Lung (tissue), 12 donors: Measurements from ENCODE around the gene GMPS. TPM values are rescaled to one million over a fixed set of nuclear protein-coding genes. Genes with fewer than 3 reads are reported as not detected.

Experiments used
- ATAC-seq: fragments of 200-7000 bp; cut with Tn5 transposase; one replicate; pipeline ENCODE4 v1.9.1; 2020; ENCODE audit warnings: moderate number of reproducible peaks; ENCODE audit not compliant: insufficient read depth, low FRiP score
- DNase-seq, 3 donors: peaks; one replicate each; pipeline ENCODE4 v3.0.0-alpha.2; 2013 to 2017
- H3K27ac ChIP-seq, 2 donors: one replicate each; pipeline ENCODE4 v1.5.1; 2013; ENCODE audit warnings: mild to moderate bottlenecking in 2 of 2, moderate library complexity in 2 of 2, control low read depth in 1 of 2, inconsistent platforms in 1 of 2, low read depth in 1 of 2, low read length in 1 of 2
- H3K27me3 ChIP-seq, 3 donors: one replicate each; pipeline ENCODE4 v1.5.1; 2013; ENCODE audit warnings: low read length in 2 of 3; ENCODE audit not compliant: control insufficient read depth in 3 of 3, insufficient read depth in 3 of 3
- H3K36me3 ChIP-seq, 4 donors: one replicate each; pipeline ENCODE4 v1.5.1; 2013; ENCODE audit warnings: low read length in 4 of 4, mild to moderate bottlenecking in 1 of 4, moderate library complexity in 1 of 4; ENCODE audit not compliant: control insufficient read depth in 4 of 4, insufficient read depth in 4 of 4
- H3K4me1 ChIP-seq, 5 donors: one replicate each; pipeline ENCODE4 v1.5.1; 2013; ENCODE audit warnings: low read length in 5 of 5, mild to moderate bottlenecking in 2 of 5, moderate library complexity in 1 of 5; ENCODE audit not compliant: control insufficient read depth in 5 of 5, insufficient read depth in 5 of 5
- H3K4me3 ChIP-seq: one replicate; pipeline ENCODE4 v1.5.1; 2013; ENCODE audit warnings: mild to moderate bottlenecking, control low read depth, moderate library complexity
- H3K9ac ChIP-seq, 2 donors: one replicate each; pipeline ENCODE4 v1.5.1; 2013; ENCODE audit warnings: low read length in 2 of 2, control low read depth in 1 of 2; ENCODE audit not compliant: insufficient read depth in 1 of 2
- H3K9me3 ChIP-seq, 4 donors: one replicate each; pipeline ENCODE4 v1.5.1; 2013; ENCODE audit warnings: low read length in 3 of 4, mild to moderate bottlenecking in 1 of 4, moderate library complexity in 1 of 4; ENCODE audit not compliant: control insufficient read depth in 4 of 4, insufficient read depth in 3 of 4
- CTCF ChIP-seq: IDR thresholded peaks from 2 replicates; pipeline ENCODE4 v1.5.1; 2012; ENCODE audit warnings: mild to moderate bottlenecking; ENCODE audit errors: control extremely low read depth, extremely low read depth
- WGBS, 2 donors: extraction: QIAGEN DNeasy Blood & Tissue Kit; methylation state at CpG; one replicate each; pipeline ENCODE4 v1.1.7; 2013; 5-methylcytosine and 5-hydroxymethylcytosine counted together
- polyA plus RNA-seq, 2 donors: library from polyadenylated mRNA; stranded (reverse); fragments of 200-250 nt; gene quantifications; one replicate each; pipeline ENCODE4 v1.2.1, GENCODE V29; 2013
- total RNA-seq, 2 donors: library from RNA; depleted of rRNA in 1 of 2; stranded (reverse); fragments of >200 nt in 1 of 2; gene quantifications; one replicate each; pipeline ENCODE4 v1.2.1, GENCODE V29; 2014 to 2021
- donor health status: control.
- donor health status: control.
- donor health status: Bipolar disorder and iron deficiency.
- donor health status: healthy.
- donor health status: DM: yes; HTN: yes; CAD: no.

The GMPS gene
- total and polyA plus RNA-seq, 4 donors, result 17.0 to 38.1 (median 22.0) TPM

GRCh38 chr3:155919728-155920127, 49.3 kb downstream of the GMPS start:
- Histone ChIP-seq H3K36me3 (peaks cover 11 to 39% (median 20%) of the 10 kb centered on the region in 4 donors), H3K9me3 (no peaks in the 10 kb centered on the region), H3K4me1 (no peaks in the 10 kb centered on the region), H3K27ac (no peak overlapping the region), H3K4me3 (no peak overlapping the region), H3K9ac (no peak overlapping the region), H3K27me3 (no peaks in the 10 kb centered on the region)
- DNase-seq, result no peak
- ATAC-seq, result no peak
- TF ChIP-seq CTCF, result no peak

- Histone ChIP-seq H3K4me1 (no peaks in the 10 kb centered on the region), H3K27ac (no peak overlapping the region), H3K27me3 (no peaks in the 10 kb centered on the region), H3K9me3 (no peaks in the 10 kb centered on the region), H3K9ac (no peak overlapping the region), H3K36me3 (peaks cover 7 to 36% (median 22%) of the 10 kb centered on the region in 4 donors), H3K4me3 (no peak overlapping the region)
- 94 to 95% methylated on average over 2 of the region's 2 CpGs for WGBS, 2 donors
- ATAC-seq, result no peak
- TF ChIP-seq CTCF, result no peak
- no peak for DNase-seq
Observed at GRCh38 chr3:155921486-155921885, 51.0 kb downstream of the GMPS start.

- Histone ChIP-seq H3K4me1 (no peaks in the 10 kb centered on the region), H3K9ac (no peak overlapping the region), H3K9me3 (no peaks in the 10 kb centered on the region), H3K27ac (no peak overlapping the region), H3K36me3 (peaks cover 12 to 23% (median 19%) of the 10 kb centered on the region in 4 donors), H3K27me3 (no peaks in the 10 kb centered on the region), H3K4me3 (no peak overlapping the region)
- ATAC-seq (no peak), DNase-seq (peak in 1 of 3 donors; percentile 37)
- no peak for TF ChIP-seq CTCF
- 78 to 91% methylated on average over 2 of the region's 2 CpGs for WGBS, 2 donors
Observed at GRCh38 chr3:155934230-155934629, 63.8 kb downstream of the GMPS start.

- no peak for ATAC-seq
- 72 to 80% methylated on average over 2 of the region's 2 CpGs for WGBS, 2 donors
- Histone ChIP-seq H3K27ac (no peak overlapping the region), H3K4me3 (no peak overlapping the region), H3K9ac (no peak overlapping the region), H3K4me1 (no peaks in the 10 kb centered on the region), H3K9me3 (no peaks in the 10 kb centered on the region), H3K27me3 (no peaks in the 10 kb centered on the region), H3K36me3 (peaks cover 9 to 19% (median 16%) of the 10 kb centered on the region in 4 donors)
- TF ChIP-seq CTCF, result no peak
- no peak for DNase-seq
Observed at GRCh38 chr3:155938409-155938808, 68.0 kb downstream of the GMPS start.
